ENCODE data around the gene ITGA3.
"Not testable (repeated sequence)": the region's sequence is repeated elsewhere in the genome, so short reads cannot be mapped to it uniquely, and the experiment has no call there.

ITGA3 gene

DNA sequence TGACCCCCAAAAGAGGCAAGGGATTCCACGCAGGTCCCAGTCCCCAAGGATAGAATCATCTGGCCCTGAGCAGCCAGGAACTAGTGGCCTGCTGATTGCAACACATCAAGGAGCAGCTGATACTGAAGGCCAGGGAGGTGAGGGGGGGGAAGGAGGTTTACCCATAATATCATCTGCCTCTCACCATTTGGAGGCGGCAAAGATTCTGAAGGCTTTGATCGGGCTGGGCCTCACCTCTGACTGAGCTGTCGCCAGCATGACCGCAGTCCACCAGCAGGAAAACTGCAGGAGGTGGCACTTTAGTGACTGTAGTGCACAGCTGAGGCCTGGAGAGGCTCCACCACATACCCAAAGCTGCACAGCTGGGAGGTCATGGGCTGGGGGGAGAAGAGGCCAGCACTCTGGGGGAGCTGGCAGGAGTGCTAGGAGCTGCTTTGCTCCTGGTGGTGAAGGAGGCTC lies 20.5 kb upstream of the ITGA3 start:
- no peak for DNase-seq (ENCODE audit: low read depth)

DNA sequence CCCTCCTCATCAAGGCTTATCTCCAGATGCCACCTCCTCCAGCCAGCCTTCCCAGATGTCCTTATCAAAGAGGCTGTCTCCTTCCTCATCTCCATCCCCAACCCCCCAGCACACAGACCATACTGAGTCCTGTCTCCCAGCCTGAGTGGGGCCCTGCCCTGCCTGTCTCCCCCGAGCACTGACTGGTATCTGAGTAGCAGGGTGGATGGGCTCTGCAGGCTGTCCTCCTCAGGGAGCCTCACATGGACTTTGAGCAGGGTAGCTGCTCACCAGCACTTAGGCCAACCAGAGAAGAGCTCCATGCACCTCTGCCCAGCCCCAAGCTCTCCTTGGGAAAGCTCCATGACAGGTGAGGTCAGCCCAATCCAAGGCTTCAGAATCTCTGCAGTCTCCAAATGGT lies 20.0 kb upstream of the ITGA3 start:
- no peak for DNase-seq (ENCODE audit: low read depth)

GRCh38 chr17:50036455-50037261 lies 19.3 kb upstream of the ITGA3 start:
- no peak for DNase-seq (ENCODE audit: low read depth)

DNA sequence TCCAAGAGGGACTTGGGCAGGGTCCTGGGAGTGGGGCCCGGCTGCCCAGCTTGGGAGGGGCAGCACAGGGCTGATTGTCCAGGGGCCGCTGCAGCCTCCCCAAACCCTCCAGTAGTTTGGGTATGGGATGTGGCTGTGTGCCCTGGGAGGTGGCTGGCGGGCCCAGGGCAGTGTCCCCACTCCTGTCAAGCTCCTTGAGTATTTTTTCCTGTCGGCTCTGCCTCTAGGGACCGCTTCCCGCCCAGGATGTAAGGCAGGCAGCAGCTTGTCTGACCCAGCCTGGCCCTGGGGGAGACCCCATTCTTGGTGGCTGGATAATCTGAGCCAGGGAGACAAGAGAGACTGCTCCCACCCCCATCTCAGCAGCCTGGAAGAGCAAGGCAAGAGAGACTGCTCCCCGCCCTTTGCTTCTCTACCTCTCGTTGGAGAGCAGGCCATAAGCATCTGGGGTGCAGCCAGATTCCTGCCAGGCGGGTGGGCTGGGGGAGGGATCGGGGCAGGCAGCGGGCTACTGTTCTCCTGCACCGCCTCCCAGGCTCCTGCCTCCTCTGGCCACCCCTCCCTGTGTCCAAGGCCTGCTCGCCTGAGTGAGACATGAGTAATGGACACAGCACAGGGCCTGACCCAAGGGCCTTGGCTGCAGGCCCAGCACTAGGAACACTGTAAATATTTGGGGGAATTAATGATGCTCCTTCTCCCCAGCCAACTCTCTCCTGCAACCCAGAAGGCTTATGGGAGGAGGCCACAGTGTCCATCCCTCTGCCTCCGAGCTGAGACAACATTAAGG lies 18.4 kb upstream of the ITGA3 start:
- peak; percentile 76 for DNase-seq (ENCODE audit: low read depth)

GRCh38 chr17:50039058-50039457 lies 16.9 kb upstream of the ITGA3 start:
- DNase-seq (ENCODE audit: low read depth), result no peak

GRCh38 chr17:50040496-50040895 lies 15.4 kb upstream of the ITGA3 start:
- DNase-seq (ENCODE audit: low read depth), result not testable (repeated sequence)

GRCh38 chr17:50042211-50042610 lies 13.7 kb upstream of the ITGA3 start:
- no peak for DNase-seq (ENCODE audit: low read depth)

DNA sequence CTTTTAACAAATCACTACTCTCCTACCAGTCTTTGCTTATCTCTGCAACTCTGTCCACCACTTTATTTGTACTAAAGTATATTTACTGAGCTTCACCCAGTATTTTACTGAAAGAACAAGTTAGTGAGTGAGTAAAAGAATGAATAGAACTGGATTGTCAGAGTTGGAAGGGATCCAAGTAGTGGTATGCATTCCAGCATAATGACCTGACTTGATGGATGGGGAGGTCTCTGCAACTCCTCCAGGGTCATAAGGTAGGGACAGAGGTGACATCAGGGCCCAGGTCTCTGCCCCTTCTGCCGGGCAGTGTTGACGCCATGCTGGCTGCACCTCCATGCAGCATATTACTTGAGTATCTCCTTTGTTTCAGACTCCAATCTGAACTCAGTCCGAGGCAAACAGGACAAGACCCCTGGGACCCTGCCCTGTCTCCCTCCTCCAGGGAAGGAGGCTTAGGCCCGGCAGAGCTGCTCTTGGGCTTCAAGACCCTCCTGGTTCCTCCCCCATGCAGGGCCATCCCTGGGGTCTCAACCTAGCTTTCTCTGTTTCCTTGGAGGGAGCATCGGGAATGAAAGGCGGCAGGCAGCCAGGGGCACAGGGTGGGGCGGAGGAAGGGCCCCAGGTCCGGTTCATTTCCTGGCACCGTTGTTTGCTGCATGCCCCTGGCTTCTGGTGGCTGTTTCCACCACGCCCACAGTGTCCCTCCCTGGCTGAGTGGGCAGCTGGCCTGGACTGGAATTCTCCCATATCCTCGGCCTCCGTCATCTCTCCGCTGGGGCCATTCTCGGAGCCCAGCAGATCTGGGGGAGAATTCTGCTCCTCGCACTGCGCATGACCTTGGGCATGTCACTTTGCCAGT lies 12.4 kb upstream of the ITGA3 start:
- no peak for DNase-seq (ENCODE audit: low read depth)

DNA sequence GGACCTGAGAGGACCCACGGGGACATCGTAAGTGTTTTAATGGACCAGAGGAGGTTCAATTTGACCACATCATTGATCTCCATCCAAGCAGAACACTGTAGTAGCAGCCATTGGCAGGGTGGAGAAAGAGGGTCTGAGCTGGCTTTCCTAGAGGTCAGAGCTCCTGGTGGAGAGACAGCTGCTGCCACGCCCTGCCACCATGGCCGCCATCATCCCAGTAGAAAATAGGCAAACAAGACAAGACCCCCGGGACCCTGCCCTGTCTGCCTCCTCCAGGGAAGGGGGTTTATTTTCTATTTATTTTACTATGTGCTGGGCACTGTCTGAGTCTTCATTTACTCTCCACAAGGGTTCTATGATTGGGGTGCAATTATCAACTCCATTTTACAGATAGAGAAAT lies 11.4 kb upstream of the ITGA3 start:
- no peak for DNase-seq (ENCODE audit: low read depth)

GRCh38 chr17:50045154-50045553 lies 10.8 kb upstream of the ITGA3 start:
- no peak for DNase-seq (ENCODE audit: low read depth)

DNA sequence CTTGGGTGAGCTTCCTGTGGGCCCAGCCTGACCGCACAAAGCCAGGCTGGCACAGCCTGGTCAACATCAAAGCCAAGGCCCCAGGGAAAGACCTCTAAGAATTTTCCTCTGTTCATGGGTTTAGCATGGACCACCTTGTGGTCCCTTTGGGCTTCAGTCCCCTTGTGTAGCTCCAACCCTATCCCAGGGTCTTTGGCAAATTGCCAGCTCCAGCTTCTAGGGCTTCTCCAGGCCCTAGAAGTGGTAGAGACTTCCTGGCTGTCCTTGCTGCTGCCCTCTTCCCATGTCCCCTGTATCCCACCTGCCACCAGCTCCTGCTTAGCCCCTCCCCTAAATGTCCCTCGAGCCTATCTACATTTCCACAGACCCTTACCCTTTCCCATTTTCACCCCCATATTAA lies 9.7 kb upstream of the ITGA3 start:
- no peak for DNase-seq (ENCODE audit: low read depth)

- DNase-seq (ENCODE audit: low read depth), result no peak
Measured at GRCh38 chr17:50046667-50047066, 9.2 kb upstream of the ITGA3 start.

- no peak for DNase-seq (ENCODE audit: low read depth)
Measured at GRCh38 chr17:50047083-50047482, 8.8 kb upstream of the ITGA3 start.

- no peak for DNase-seq (ENCODE audit: low read depth)
Measured at GRCh38 chr17:50047488-50048126, 8.3 kb upstream of the ITGA3 start.

GRCh38 chr17:50048146-50048720 lies 7.7 kb upstream of the ITGA3 start:
- no peak for DNase-seq (ENCODE audit: low read depth)

- DNase-seq (ENCODE audit: low read depth), result no peak
Measured at GRCh38 chr17:50048988-50049387, 6.9 kb upstream of the ITGA3 start.

GRCh38 chr17:50049636-50050035 lies 6.3 kb upstream of the ITGA3 start:
- DNase-seq (ENCODE audit: low read depth), result no peak

GRCh38 chr17:50050431-50051032 lies 5.4 kb upstream of the ITGA3 start:
- DNase-seq (ENCODE audit: low read depth), result no peak

- DNase-seq (ENCODE audit: low read depth), result peak; percentile 45
Measured at GRCh38 chr17:50051082-50051576, 4.8 kb upstream of the ITGA3 start.

- no peak for DNase-seq (ENCODE audit: low read depth)
Measured at GRCh38 chr17:50051606-50052005, 4.3 kb upstream of the ITGA3 start.

DNA sequence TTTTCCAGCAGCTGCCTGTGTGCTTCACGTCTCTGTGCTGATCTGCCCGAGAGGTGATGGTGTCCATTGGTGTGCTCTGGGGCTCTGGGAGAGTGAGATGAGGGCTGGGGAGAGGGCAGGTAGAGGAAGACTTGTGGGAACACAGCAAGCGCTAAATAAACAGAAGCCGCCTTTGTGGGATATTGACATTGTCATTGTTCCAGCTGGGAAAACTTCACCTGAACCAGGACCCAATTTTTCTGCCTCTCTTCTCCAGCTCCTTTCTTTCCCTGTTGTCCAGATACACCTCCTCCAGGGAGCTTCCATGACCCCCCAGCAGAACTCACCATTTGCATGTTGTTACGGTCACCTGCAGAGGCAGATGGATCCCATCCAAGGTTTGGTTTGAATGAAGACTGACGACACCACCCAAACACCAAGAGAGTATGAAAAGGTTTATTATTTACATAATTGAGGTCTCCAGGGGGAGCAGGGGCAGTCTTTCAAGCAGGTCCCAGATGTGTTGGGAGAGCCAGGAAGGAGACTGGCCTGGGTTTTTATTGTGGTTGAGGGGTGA lies 3.6 kb upstream of the ITGA3 start:
- DNase-seq (ENCODE audit: low read depth), result no peak

Measured in fibroblast of gingiva (primary cell).